SK-N-MC (cell line): ENCODE data around the gene CTTNBP2.

ENCODE experiments used
- DNase-seq: peaks from one replicate; pipeline ENCODE4 v3.0.0-alpha.2; 2011; ENCODE audit warnings: low read depth, low spot score
- H3K27ac ChIP-seq: fragments of 200-600 bp; sonication (generic); 2 replicates; pipeline ENCODE4 v1.5.1; 2016; ENCODE audit warnings: mixed run types
- H3K36me3 ChIP-seq: fragments of 200-600 bp; sonication (generic); 2 replicates; pipeline ENCODE4 v1.6.1; 2017; ENCODE audit warnings: antibody characterized with exemption, low read length, mixed read lengths; ENCODE audit not compliant: insufficient read depth
- H3K4me3 ChIP-seq: fragments of 200-600 bp; sonication (generic); 2 replicates; pipeline ENCODE4 v1.5.1; 2016
- H3K9ac ChIP-seq: fragments of 200-600 bp; sonication (generic); 2 replicates; pipeline ENCODE4 v1.8.0; 2017; ENCODE audit warnings: mixed run types, mixed read lengths; ENCODE audit not compliant: insufficient read length
- H3K9me3 ChIP-seq: fragments of 200-600 bp; sonication (generic); 2 replicates; pipeline ENCODE4 v1.6.1; 2017; ENCODE audit warnings: low read depth, mild to moderate bottlenecking, antibody characterized with exemption, low read length, moderate library complexity, mixed read lengths
- EZH2 ChIP-seq: fragments of 200-600 bp; sonication (generic); IDR thresholded peaks from one replicate; pipeline ENCODE4 v1.6.1; 2017; ENCODE audit warnings: antibody characterized with exemption
- FOXP2 ChIP-seq: optimal IDR thresholded peaks from 2 replicates; pipeline ENCODE3; 2011; ENCODE audit warnings: mild to moderate bottlenecking, moderate library complexity; ENCODE audit not compliant: insufficient read depth; ENCODE audit errors: extremely low read length, control extremely low read depth
- POLR2AphosphoS5 ChIP-seq: IDR thresholded peaks from 2 replicates; pipeline ENCODE4 v1.6.1; 2012; ENCODE audit warnings: mild to moderate bottlenecking, low read depth, low read length, borderline replicate concordance

Gene CTTNBP2

DNA sequence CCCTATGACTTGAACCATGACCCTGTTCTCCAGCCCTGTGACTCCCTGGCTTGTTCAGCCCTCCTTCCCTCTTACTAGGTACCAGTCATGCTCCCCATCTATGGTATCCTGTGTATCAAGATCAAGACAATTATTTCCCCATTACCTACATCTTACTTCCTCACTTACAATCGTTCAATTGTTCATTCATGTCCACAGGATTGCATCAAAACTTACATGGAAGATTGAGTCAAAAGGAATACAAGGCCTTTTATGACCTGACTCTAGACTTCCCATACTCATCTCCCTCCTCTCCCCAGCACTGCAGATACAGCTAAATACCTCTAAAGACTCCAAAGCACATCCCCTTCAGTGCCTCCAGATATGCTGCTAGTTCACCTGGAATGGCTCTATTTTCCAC, 109.2 kb downstream of the CTTNBP2 start:
- H3K4me3 ChIP-seq = no peak overlapping the region

DNA sequence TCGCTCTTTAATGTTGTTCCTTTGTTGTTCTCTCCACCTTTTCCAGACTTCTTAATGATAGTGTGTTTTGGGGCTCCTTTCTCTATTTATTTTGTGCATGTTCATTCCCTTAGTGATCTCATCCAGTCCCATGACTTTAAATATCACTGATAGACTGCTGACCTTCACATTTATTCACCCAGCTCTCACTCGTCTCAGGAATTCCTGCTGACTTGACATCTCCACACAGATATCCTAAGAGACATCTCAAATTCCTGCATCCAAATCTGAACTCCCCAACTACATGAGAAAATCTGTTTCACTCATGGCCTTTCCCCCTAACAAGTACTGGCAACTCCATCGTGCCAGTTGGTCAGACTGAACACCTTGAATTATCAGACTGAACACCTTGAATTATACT, 111.2 kb downstream of the CTTNBP2 start:
- Histone ChIP-seq H3K36me3 (peaks cover 8% of the 10 kb centered on the region; the same call in 1 of the 2 replicates), H3K9ac (no peak overlapping the region), H3K27ac (no peak overlapping the region), H3K4me3 (no peak overlapping the region), H3K9me3 (no peaks in the 10 kb centered on the region)
- no peak for DNase-seq
- TF ChIP-seq POLR2AphosphoS5 = no peak

More for the DNA sequence above, 109.2 kb downstream of the CTTNBP2 start:
- DNase-seq = no peak
- Histone ChIP-seq H3K9ac (no peak overlapping the region), H3K36me3 (peaks cover 4% of the 10 kb centered on the region; the same call in 1 of the 2 replicates), H3K27ac (no peak overlapping the region), H3K9me3 (no peaks in the 10 kb centered on the region)
- TF ChIP-seq FOXP2 (no peak), POLR2AphosphoS5 (no peak), EZH2 (no peak)

DNA sequence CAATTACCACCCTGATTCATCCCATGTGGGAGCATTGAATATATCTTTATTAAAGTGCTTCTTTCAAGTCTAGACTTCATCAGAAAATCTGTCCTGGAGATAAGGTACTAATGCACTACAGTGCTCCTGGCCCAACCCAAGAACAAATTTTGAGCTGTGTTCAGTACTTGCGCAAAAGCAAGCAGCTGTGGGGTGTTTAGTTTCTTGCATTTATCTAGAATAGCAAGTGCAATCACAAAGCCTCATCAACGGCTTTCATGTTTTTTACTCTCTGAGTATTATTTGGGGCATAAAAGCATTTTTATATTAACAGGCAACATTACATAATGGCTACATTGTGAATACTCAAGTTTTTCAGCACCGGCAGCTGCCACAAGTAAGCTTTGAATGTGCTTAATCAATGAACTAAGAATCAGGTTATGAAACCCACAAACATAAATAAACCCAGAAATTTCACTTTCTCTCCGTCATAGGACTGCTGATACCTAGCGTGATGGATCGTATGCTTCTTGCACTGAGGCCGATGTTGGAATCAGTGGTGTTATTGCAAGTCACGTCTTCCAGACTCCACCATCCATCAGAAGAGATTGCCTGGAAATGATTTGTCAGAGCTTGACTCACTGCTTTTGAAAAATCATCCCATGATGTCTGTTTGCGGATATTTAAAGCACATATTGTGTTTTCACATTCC, 113.1 kb downstream of the CTTNBP2 start:
- no peak overlapping the region for H3K4me3 ChIP-seq
- TF ChIP-seq FOXP2 (no peak), POLR2AphosphoS5 (no peak)
- H3K9ac ChIP-seq = no peak overlapping the region
- peaks cover 11% of the 10 kb centered on the region for H3K36me3 ChIP-seq
- no peaks in the 10 kb centered on the region for H3K9me3 ChIP-seq
- H3K27ac ChIP-seq = 0 out of 2 replicates have a peak overlapping the region, but pooled peaks have one; percentile 25
- DNase-seq = no peak

DNA sequence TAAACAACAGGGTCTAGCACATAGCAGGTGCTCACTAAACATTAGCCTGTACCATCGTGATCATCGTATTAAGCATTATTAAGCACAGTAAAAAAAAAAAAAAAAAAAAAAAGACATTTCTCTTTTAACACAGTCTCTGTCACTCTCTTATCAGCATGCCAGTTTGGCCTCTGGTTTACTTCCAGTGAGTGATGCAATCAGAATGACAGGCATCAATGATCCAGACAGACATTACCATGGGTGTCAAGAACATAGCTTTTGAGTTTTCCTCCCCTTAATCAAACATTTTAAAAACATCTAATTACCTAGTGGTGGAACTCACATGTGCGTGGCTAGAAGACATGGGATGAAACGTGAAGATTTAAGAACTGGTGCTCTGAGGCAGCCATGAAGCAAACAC, 115.8 kb downstream of the CTTNBP2 start:
- Histone ChIP-seq H3K36me3 (peaks cover 16% of the 10 kb centered on the region), H3K27ac (no peak overlapping the region), H3K4me3 (no peak overlapping the region), H3K9me3 (no peaks in the 10 kb centered on the region), H3K9ac (no peak overlapping the region)
- no peak for DNase-seq
- TF ChIP-seq POLR2AphosphoS5 (no peak), FOXP2 (no peak), EZH2 (no peak)

GRCh38 chr7:117756586-117757085, 116.6 kb downstream of the CTTNBP2 start:
- peaks cover 16% of the 10 kb centered on the region for H3K36me3 ChIP-seq
- no peak for DNase-seq
- H3K9ac ChIP-seq = no peak overlapping the region
- no peaks in the 10 kb centered on the region for H3K9me3 ChIP-seq
- no peak for TF ChIP-seq FOXP2
- TF ChIP-seq POLR2AphosphoS5 = no peak
- no peak for TF ChIP-seq EZH2
- no peak overlapping the region for H3K27ac ChIP-seq
- H3K4me3 ChIP-seq = no peak overlapping the region

- no peaks in the 10 kb centered on the region for H3K9me3 ChIP-seq
- H3K36me3 ChIP-seq = peaks cover 16% of the 10 kb centered on the region
- no peak for DNase-seq
- H3K27ac ChIP-seq = no peak overlapping the region
- no peak overlapping the region for H3K9ac ChIP-seq
- TF ChIP-seq FOXP2 (no peak), EZH2 (no peak), POLR2AphosphoS5 (no peak)
- no peak overlapping the region for H3K4me3 ChIP-seq
Observed at GRCh38 chr7:117755136-117755535, 118.1 kb downstream of the CTTNBP2 start.

GRCh38 chr7:117751775-117752174, 121.5 kb downstream of the CTTNBP2 start:
- DNase-seq = no peak
- TF ChIP-seq FOXP2 = no peak
- no peak for TF ChIP-seq EZH2
- no peak for TF ChIP-seq POLR2AphosphoS5
- H3K4me3 ChIP-seq = no peak overlapping the region
- peaks cover 12% of the 10 kb centered on the region for H3K36me3 ChIP-seq
- peak overlapping the region; percentile 55 for H3K27ac ChIP-seq
- H3K9ac ChIP-seq = no peak overlapping the region
- no peaks in the 10 kb centered on the region for H3K9me3 ChIP-seq

DNA sequence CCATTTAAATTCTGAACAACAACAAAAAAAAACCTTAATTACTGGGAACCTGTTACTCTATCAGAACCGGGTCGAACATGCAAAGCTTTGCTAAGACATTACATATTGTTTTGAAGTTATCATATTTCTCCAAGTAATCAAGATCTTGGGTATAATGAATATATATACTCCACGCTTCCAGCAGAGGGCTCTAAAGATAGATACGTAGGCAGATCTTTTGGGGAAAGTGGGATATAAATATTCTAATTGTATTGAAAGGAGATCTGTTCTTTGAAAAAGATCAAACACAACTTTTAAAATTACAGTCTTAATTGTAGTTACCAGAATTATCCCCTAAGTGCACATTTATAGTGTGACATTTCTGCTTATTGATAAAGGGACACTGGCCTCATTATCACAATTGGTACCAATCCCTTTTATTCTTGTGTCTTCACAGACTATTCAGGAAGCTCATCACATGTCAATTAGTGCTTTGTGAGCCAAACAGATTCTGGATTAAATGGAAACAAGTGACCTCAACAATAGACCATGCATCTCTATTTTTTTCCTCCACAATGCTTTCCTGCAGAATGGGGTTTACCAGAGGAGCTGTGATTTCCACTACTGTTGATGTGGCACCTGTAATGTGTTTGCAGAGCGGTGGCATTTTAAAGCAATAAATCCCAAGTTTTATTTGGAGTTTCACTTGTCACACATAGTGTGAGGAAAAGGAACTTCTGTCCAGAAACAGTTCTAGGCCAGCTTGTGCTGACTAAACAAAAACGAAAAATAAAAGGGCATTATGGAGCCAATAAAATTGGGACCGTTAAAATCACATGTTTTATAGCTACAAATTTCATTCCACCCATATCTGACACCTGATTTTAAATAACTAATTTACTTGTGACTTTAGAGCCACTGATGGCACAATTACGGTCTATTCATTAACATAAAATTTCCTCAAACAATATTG, 122.4 kb downstream of the CTTNBP2 start:
- peaks cover 12% of the 10 kb centered on the region for H3K36me3 ChIP-seq
- H3K4me3 ChIP-seq = no peak overlapping the region
- TF ChIP-seq POLR2AphosphoS5 (no peak), EZH2 (no peak), FOXP2 (no peak)
- no peaks in the 10 kb centered on the region for H3K9me3 ChIP-seq
- no peak for DNase-seq
- no peak overlapping the region for H3K9ac ChIP-seq
- H3K27ac ChIP-seq = peak overlapping the region; percentile 55
